GM12873 (cell line): ENCODE results near the gene OXNAD1.

Source experiments
- CTCF ChIP-seq: IDR thresholded peaks from 2 replicates; pipeline ENCODE4 v1.5.1; 2012; ENCODE audit warnings: low read depth, mild to moderate bottlenecking, moderate library complexity, low read length, control low read depth; ENCODE audit not compliant: insufficient read depth; ENCODE audit errors: missing control alignments

OXNAD1 gene

GRCh38 chr3:16289144-16289889 lies 24.3 kb downstream of the OXNAD1 start:
- TF ChIP-seq CTCF = no peak

GRCh38 chr3:16290007-16290826 lies 25.2 kb downstream of the OXNAD1 start:
- peak; percentile 65 for TF ChIP-seq CTCF

- TF ChIP-seq CTCF = no peak
Observed at GRCh38 chr3:16290827-16291196, 25.8 kb downstream of the OXNAD1 start.

- TF ChIP-seq CTCF = no peak
Observed at GRCh38 chr3:16294844-16295243, 29.8 kb downstream of the OXNAD1 start.

- TF ChIP-seq CTCF = no peak
Observed at GRCh38 chr3:16295298-16295890, 30.4 kb downstream of the OXNAD1 start.

GRCh38 chr3:16297997-16298885 lies 33.2 kb downstream of the OXNAD1 start:
- no peak for TF ChIP-seq CTCF
